Right atrium auricular region (tissue), 2 donors: ENCODE data around the gene ITM2C. TPM values are rescaled to one million over a fixed set of nuclear protein-coding genes. Genes with fewer than 3 reads are reported as not detected.

ENCODE experiments used
- DNase-seq: peaks from one replicate; pipeline ENCODE4 v3.0.0-alpha.2; 2019; ENCODE audit warnings: low spot score
- H3K27ac ChIP-seq, 2 donors: fragments of 200-600 bp; sonication (generic); 1 replicate in 1 of 2; 2 replicates in 1 of 2; pipeline ENCODE4 v1.5.1; 2016 to 2019
- H3K27me3 ChIP-seq, 2 donors: fragments of 200-600 bp; sonication (generic); one replicate each; pipeline versions ENCODE4 v1.5.1 to v1.6.0; 2017 to 2019
- H3K36me3 ChIP-seq: fragments of 200-600 bp; sonication (generic); one replicate; pipeline ENCODE4 v1.5.1; 2016
- H3K4me1 ChIP-seq, 2 donors: fragments of 200-600 bp; sonication (generic); one replicate each; pipeline versions ENCODE4 v1.5.1 to v1.6.0; 2017 to 2019
- H3K4me3 ChIP-seq, 2 donors: fragments of 200-600 bp; sonication (generic); 1 replicate in 1 of 2; 2 replicates in 1 of 2; pipeline ENCODE4 v1.5.1; 2017 to 2019; ENCODE audit warnings: mild to moderate bottlenecking in 1 of 2, moderate library complexity in 1 of 2
- H3K9me3 ChIP-seq, 2 donors: fragments of 200-600 bp; sonication (generic); one replicate each; pipeline ENCODE4 v1.5.1; 2019
- CTCF ChIP-seq, 2 donors: fragments of 200-600 bp; sonication (generic); IDR thresholded peaks; one replicate each; pipeline ENCODE4 v1.5.1; 2019; ENCODE audit warnings: antibody characterized with exemption in 2 of 2
- total RNA-seq, 2 donors: library from RNA; depleted of rRNA; stranded (reverse); fragments of >200 nt; gene quantifications; one replicate each; pipeline ENCODE4 v1.1.0, GENCODE V29; 2016

Gene ITM2C
- total RNA-seq, 2 donors from 2014 or later = 35.8 to 38.3 TPM

GRCh38 chr2:230821991-230822520 is 42.7 kb upstream of the ITM2C start:
- no peak overlapping the region for H3K27ac ChIP-seq
- no peak for TF ChIP-seq CTCF (IDR thresholded peaks at IDR 0.05)
- no peaks in the 10 kb centered on the region for H3K9me3 ChIP-seq
- DNase-seq = no peak
- H3K27me3 ChIP-seq = peaks cover 0 to 2% of the 10 kb centered on the region in 2 donors
- no peak overlapping the region for H3K4me3 ChIP-seq
- H3K36me3 ChIP-seq = peaks cover 16% of the 10 kb centered on the region
- H3K4me1 ChIP-seq = peaks cover 0 to 9% of the 10 kb centered on the region in 2 donors

- Histone ChIP-seq H3K36me3 (peaks cover 8% of the 10 kb centered on the region), H3K27ac (no peak overlapping the region), H3K4me1 (peaks cover 0 to 16% of the 10 kb centered on the region in 2 donors), H3K4me3 (no peak overlapping the region), H3K27me3 (peaks cover 4 to 7% of the 10 kb centered on the region in 2 donors), H3K9me3 (no peaks in the 10 kb centered on the region)
- DNase-seq = no peak
- TF ChIP-seq CTCF (IDR thresholded peaks at IDR 0.05) = no peak
These were observed 41.3 kb upstream of the ITM2C start for GRCh38 chr2:230823264-230823964.

GRCh38 chr2:230824406-230824978 is 40.2 kb upstream of the ITM2C start:
- peaks cover 0 to 20% of the 10 kb centered on the region in 2 donors for H3K4me1 ChIP-seq
- peak; percentile 58 to 86 for TF ChIP-seq CTCF (IDR thresholded peaks at IDR 0.05)
- peaks cover 4 to 9% of the 10 kb centered on the region in 2 donors for H3K27me3 ChIP-seq
- no peak overlapping the region for H3K27ac ChIP-seq
- no peaks in the 10 kb centered on the region for H3K36me3 ChIP-seq
- no peak for DNase-seq
- H3K9me3 ChIP-seq = no peaks in the 10 kb centered on the region
- H3K4me3 ChIP-seq = peak overlapping the region; percentile 16 to 17

- DNase-seq = no peak
- no peaks in the 10 kb centered on the region for H3K9me3 ChIP-seq
- H3K27ac ChIP-seq = no peak overlapping the region
- peaks cover 4 to 9% of the 10 kb centered on the region in 2 donors for H3K27me3 ChIP-seq
- no peak for TF ChIP-seq CTCF (IDR thresholded peaks at IDR 0.05)
- no peaks in the 10 kb centered on the region for H3K36me3 ChIP-seq
- H3K4me1 ChIP-seq = peaks cover 0 to 20% of the 10 kb centered on the region in 2 donors
- H3K4me3 ChIP-seq = no peak overlapping the region
These were observed 39.4 kb upstream of the ITM2C start for GRCh38 chr2:230825354-230825753.

GRCh38 chr2:230827774-230828271 is 36.9 kb upstream of the ITM2C start:
- no peak for TF ChIP-seq CTCF (IDR thresholded peaks at IDR 0.05)
- peaks cover 4 to 9% of the 10 kb centered on the region in 2 donors for H3K27me3 ChIP-seq
- no peak overlapping the region for H3K27ac ChIP-seq

More at GRCh38 chr2:230827774-230828271, 36.9 kb upstream of the ITM2C start:
- peak overlapping the region; percentile 26 to 46 for H3K4me3 ChIP-seq
- no peaks in the 10 kb centered on the region for H3K9me3 ChIP-seq
- no peak for DNase-seq
- H3K36me3 ChIP-seq = no peaks in the 10 kb centered on the region
- H3K4me1 ChIP-seq = peaks cover 0 to 15% of the 10 kb centered on the region in 2 donors
